ENCODE results near the gene ZDHHC23.

ZDHHC23 gene

GRCh38 chr3:113927556-113927955 lies 20.3 kb upstream of the ZDHHC23 start:
- DNase-seq (ENCODE audit: insufficient read length, low spot score) (no peak), FAIRE-seq (no peak)
- TF ChIP-seq CTCF (IDR thresholded peaks at IDR 0.05; ENCODE audit: insufficient read depth, missing control alignments): no peak

GRCh38 chr3:113946831-113947230 lies 982 bp upstream of the ZDHHC23 start:
- no peak for FAIRE-seq
- TF ChIP-seq CTCF (IDR thresholded peaks at IDR 0.05; ENCODE audit: insufficient read depth, missing control alignments): no peak
- no peak for DNase-seq (ENCODE audit: insufficient read length, low spot score)

- FAIRE-seq (no peak), DNase-seq (ENCODE audit: insufficient read length, low spot score) (no peak)
- no peak for TF ChIP-seq CTCF (IDR thresholded peaks at IDR 0.05; ENCODE audit: insufficient read depth, missing control alignments)
These were observed 453 bp downstream of the ZDHHC23 start for GRCh38 chr3:113948015-113948917.

GRCh38 chr3:113952921-113953320 lies 5.1 kb downstream of the ZDHHC23 start:
- no peak for TF ChIP-seq CTCF (IDR thresholded peaks at IDR 0.05; ENCODE audit: insufficient read depth, missing control alignments)
- FAIRE-seq: no peak
- no peak for DNase-seq (ENCODE audit: insufficient read length, low spot score)

- FAIRE-seq: no peak
- no peak for TF ChIP-seq CTCF (IDR thresholded peaks at IDR 0.05; ENCODE audit: insufficient read depth, missing control alignments)
- no peak for DNase-seq (ENCODE audit: insufficient read length, low spot score)
These were observed 5.9 kb downstream of the ZDHHC23 start for GRCh38 chr3:113953677-113954076.

GRCh38 chr3:113954091-113954685 lies 6.4 kb downstream of the ZDHHC23 start:
- TF ChIP-seq CTCF (IDR thresholded peaks at IDR 0.05; ENCODE audit: insufficient read depth, missing control alignments): no peak
- FAIRE-seq (no peak), DNase-seq (ENCODE audit: insufficient read length, low spot score) (no peak)

- FAIRE-seq (no peak), DNase-seq (ENCODE audit: insufficient read length, low spot score) (no peak)
- no peak for TF ChIP-seq CTCF (IDR thresholded peaks at IDR 0.05; ENCODE audit: insufficient read depth, missing control alignments)
These were observed 16.1 kb downstream of the ZDHHC23 start for GRCh38 chr3:113963879-113964278.

All from D721Med (cell line).